ENCODE data around the gene CYSTM1. TPM values are rescaled to one million over a fixed set of nuclear protein-coding genes. Genes with fewer than 3 reads are reported as not detected.
A peak's percentile ranks its signal among the peaks of the same experiment; 100 is the strongest.

Gene CYSTM1
- total RNA-seq, 2 donors from 2014 or later: 64.9 to 89.5 TPM

- Histone ChIP-seq H3K4me3 (no peak overlapping the region), H3K4me1 (ENCODE audit: control insufficient read depth in 1 of 2, low read depth in 2 of 2) (peaks cover 16 to 33% of the 10 kb centered on the region in 2 donors), H3K27me3 (replicated peaks; ENCODE audit: insufficient read depth) (no peaks in the 10 kb centered on the region), H3K27ac (no peak overlapping the region), H3K36me3 (no peaks in the 10 kb centered on the region), H3K9me3 (no peaks in the 10 kb centered on the region)
- ATAC-seq (ENCODE audit: insufficient number of reproducible peaks, low FRiP score, low read depth) (no peak), DNase-seq (ENCODE audit: low spot score) (no peak)
- no peak for TF ChIP-seq CTCF (IDR thresholded peaks at IDR 0.05)
Observed at GRCh38 chr5:140136624-140137023, 38.4 kb upstream of the CYSTM1 start.

GRCh38 chr5:140140435-140140834, 34.6 kb upstream of the CYSTM1 start:
- H3K9me3 ChIP-seq: no peaks in the 10 kb centered on the region
- no peak overlapping the region for H3K4me3 ChIP-seq
- DNase-seq (ENCODE audit: low spot score): no peak
- no peak for ATAC-seq (ENCODE audit: insufficient number of reproducible peaks, low FRiP score, low read depth)
- H3K36me3 ChIP-seq: no peaks in the 10 kb centered on the region
- TF ChIP-seq CTCF (IDR thresholded peaks at IDR 0.05): no peak
- no peaks in the 10 kb centered on the region for H3K27me3 ChIP-seq (replicated peaks; ENCODE audit: insufficient read depth)
- no peak overlapping the region for H3K27ac ChIP-seq
- H3K4me1 ChIP-seq (ENCODE audit: control insufficient read depth in 1 of 2, low read depth in 2 of 2): peaks cover 9 to 27% of the 10 kb centered on the region in 2 donors

- DNase-seq (ENCODE audit: low spot score): no peak
- H3K27ac ChIP-seq: no peak overlapping the region
- TF ChIP-seq CTCF (IDR thresholded peaks at IDR 0.05): no peak
- H3K4me3 ChIP-seq: no peak overlapping the region
- H3K27me3 ChIP-seq (replicated peaks; ENCODE audit: insufficient read depth): no peaks in the 10 kb centered on the region
- ATAC-seq (ENCODE audit: insufficient number of reproducible peaks, low FRiP score, low read depth): peak; percentile 48
- H3K4me1 ChIP-seq (ENCODE audit: control insufficient read depth in 1 of 2, low read depth in 2 of 2): peaks cover 14 to 35% of the 10 kb centered on the region in 2 donors
- no peaks in the 10 kb centered on the region for H3K9me3 ChIP-seq
- no peaks in the 10 kb centered on the region for H3K36me3 ChIP-seq
Observed at GRCh38 chr5:140141241-140141640, 33.7 kb upstream of the CYSTM1 start.

GRCh38 chr5:140142246-140142645, 32.7 kb upstream of the CYSTM1 start:
- Histone ChIP-seq H3K4me3 (no peak overlapping the region), H3K27ac (no peak overlapping the region), H3K27me3 (replicated peaks; ENCODE audit: insufficient read depth) (no peaks in the 10 kb centered on the region), H3K36me3 (no peaks in the 10 kb centered on the region), H3K4me1 (ENCODE audit: control insufficient read depth in 1 of 2, low read depth in 2 of 2) (peaks cover 16 to 39% of the 10 kb centered on the region in 2 donors), H3K9me3 (no peaks in the 10 kb centered on the region)
- DNase-seq (ENCODE audit: low spot score) (no peak), ATAC-seq (ENCODE audit: insufficient number of reproducible peaks, low FRiP score, low read depth) (no peak)
- no peak for TF ChIP-seq CTCF (IDR thresholded peaks at IDR 0.05)

- ATAC-seq (ENCODE audit: insufficient number of reproducible peaks, low FRiP score, low read depth): no peak
- no peak overlapping the region for H3K4me3 ChIP-seq
- H3K36me3 ChIP-seq: no peaks in the 10 kb centered on the region
- no peaks in the 10 kb centered on the region for H3K9me3 ChIP-seq
- DNase-seq (ENCODE audit: low spot score): no peak
- peaks cover 16 to 39% of the 10 kb centered on the region in 2 donors for H3K4me1 ChIP-seq (ENCODE audit: control insufficient read depth in 1 of 2, low read depth in 2 of 2)
- no peaks in the 10 kb centered on the region for H3K27me3 ChIP-seq (replicated peaks; ENCODE audit: insufficient read depth)
- H3K27ac ChIP-seq: no peak overlapping the region
- TF ChIP-seq CTCF (IDR thresholded peaks at IDR 0.05): no peak
Observed at GRCh38 chr5:140142856-140143255, 32.1 kb upstream of the CYSTM1 start.
